Fibroblast of skin of right biceps (primary cell): ENCODE measurements around the gene NUDC.

Experiments used
- DNase-seq: peaks from one replicate; pipeline ENCODE4 v3.0.0-alpha.2; 2013

NUDC gene

DNA sequence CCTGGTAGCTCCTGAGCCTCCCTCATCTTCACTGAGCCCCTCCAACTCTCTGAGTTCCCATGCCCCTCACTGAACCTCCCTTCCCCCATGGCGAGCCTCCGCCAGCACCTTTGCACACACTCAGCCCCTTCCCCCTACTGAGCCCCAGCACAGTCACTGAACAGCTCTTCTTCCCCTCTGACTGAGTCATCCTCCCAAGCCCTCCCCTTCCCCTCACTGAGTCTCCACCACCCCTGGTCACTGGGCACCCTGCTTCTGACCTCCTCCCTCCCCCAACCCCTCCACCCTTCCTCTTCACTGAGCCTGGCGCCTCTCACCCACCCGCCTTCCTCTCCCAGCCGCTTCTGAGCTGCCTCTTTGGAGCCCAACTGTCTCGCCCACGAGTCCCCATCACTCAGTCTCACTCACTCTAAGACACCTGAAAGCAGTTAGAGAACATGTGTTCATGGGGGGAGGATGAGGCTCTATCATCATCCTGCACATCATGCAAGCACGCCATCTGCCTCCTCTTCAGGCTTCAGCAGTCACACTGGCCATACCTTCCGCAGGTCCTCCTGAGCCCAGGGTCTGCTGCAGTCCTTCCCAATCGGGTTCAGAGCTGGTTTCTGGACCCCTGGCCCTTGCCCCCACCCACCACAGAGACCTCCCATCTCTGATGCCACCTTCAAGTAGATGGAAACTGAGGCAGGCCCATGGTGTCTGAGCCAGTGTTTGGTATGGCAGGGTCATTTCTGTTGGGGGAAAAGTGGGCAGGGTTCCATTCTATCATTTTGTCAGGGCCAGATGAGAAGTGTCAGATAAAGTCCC lies 70.0 kb downstream of the NUDC start:
- DNase-seq = peak; percentile 90

DNA sequence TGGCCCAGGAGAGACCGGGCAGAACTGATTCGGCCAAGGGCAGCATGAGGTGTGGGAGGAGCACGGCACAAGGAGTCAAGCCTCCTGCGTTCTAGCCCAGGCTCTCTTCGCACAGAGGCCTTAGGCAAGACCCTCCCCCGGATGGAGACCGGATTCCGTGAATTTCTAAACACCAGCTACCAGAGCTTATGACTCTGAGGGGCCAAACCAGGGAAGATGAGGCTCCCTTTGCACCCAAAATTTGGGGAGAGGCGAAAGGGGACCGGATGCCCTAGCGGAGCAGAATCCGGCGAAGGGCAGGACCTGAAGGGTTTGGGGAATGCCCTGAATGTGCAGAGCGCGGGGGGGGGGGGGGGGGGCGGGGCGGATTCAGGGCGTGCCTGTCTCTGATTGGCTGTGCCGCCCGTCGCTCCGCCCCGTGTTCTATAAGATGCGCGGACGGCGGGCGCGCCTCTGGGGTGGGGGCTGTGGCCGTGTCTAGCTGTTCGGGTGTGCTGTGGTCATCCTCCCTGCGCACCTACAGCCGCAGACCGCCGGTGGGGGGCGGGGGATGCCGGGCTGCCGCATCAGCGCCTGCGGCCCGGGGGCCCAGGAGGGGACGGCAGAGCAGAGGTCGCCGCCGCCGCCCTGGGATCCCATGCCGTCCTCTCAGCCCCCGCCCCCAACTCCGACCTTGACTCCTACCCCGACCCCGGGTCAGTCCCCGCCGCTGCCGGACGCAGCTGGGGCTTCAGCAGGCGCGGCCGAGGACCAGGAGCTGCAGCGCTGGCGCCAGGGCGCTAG lies 71.9 kb downstream of the NUDC start, which contains the start of gene TRNP1:
Gene TRNP1 (plus strand): TSS at position 456 of the 783 bp plus-strand sequence. CDS start 95 bp downstream, at position 551.
- DNase-seq = peak; percentile 83

DNA sequence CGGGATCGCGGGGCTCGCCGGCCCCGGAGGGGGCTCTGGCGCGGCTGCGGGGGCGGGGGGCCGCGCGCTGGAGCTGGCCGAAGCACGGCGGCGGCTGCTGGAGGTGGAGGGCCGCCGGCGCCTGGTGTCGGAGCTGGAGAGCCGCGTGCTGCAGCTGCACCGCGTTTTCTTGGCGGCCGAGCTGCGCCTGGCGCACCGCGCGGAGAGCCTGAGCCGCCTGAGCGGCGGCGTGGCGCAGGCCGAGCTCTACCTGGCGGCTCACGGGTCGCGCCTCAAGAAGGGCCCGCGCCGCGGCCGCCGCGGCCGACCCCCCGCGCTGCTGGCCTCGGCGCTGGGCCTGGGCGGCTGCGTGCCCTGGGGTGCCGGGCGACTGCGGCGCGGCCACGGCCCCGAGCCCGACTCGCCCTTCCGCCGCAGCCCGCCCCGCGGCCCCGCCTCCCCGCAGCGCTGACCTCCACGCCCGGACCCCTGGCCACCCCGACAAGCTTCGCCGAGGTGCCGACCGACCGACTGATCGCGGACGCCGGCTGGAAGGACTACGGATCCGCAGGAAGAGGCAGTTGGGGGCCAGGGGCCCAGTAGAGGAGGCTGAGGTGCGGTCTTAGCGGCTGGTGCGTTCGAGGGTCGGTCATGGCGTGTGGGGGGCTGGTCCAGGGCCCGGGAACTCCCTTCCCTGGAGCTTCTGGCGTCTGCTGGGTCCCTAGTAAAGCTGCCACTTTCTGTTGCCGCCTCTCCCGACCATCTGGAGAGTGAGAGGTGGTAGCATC lies 72.7 kb downstream of the NUDC start:
- DNase-seq = no peak

DNA sequence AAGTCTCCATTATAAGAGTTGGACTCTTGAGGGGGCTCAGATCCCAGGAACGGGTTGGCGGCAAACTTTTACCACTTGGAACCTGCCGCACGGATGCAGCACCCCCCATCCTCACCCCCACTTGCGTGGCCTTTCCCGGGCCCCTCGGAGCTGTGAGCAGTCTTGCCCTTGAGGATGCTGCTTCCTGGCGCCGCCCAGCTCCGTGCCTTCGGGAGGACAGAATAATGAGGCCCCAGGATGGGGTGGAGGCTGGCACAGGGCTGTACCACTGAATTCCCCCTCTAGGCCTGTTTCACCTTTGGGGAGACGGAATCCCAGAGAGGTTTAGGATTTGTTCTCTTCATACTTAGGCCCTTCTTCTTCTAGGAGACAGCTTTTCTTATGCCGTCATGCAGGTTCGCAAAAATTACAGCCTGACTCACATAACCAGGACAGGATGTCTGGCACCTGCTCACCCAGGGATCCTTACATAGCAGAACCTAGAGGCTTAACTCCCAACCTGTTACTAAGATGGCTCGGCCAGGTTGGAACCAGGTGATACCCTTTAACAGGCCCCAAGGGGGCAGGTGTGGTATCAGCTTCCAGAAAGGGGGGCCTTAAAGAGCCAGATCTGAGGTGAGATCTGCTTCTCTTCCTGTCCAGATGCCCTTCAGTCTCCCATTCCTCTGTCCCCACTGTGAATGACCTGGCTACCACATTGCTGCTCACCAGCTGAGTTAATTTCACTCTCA lies 73.4 kb downstream of the NUDC start:
- no peak for DNase-seq

DNA sequence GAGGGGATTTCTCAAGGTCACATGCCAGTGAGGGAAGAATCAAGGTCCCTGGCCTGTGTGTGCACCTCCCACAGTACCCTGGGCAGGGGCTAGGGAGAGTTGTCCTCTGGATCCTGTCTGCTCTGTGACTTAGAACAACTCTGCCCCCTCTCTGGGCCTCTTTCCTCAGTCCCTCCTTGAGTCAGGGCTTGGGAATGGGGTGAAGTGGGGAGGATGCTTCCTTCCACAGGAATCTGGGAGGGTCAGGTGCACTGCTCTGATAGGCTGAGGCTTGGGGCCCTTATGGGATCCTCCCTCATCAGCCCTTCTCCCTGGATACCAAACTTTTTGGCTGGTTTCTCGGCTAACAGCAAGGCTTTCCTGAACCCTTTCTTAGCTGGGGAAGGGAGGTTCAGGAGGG lies 74.5 kb downstream of the NUDC start:
- peak; percentile 65 for DNase-seq
